Subcutaneous abdominal adipose tissue (tissue), 5 donors: ENCODE measurements around the gene HPSE2.

ENCODE experiments used
- H3K27ac ChIP-seq: one replicate; pipeline ENCODE4 v1.7.0; 2013; ENCODE audit warnings: low read depth, mild to moderate bottlenecking, inconsistent platforms, low read length, moderate library complexity
- H3K27me3 ChIP-seq, 5 donors: one replicate each; pipeline ENCODE4 v1.7.0; 2013; ENCODE audit warnings: low read length in 5 of 5, inconsistent platforms in 1 of 5; ENCODE audit not compliant: control insufficient read depth in 5 of 5, insufficient read depth in 4 of 5
- H3K36me3 ChIP-seq, 5 donors: one replicate each; pipeline ENCODE4 v1.7.0; 2013; ENCODE audit warnings: low read length in 5 of 5; ENCODE audit not compliant: control insufficient read depth in 5 of 5, insufficient read depth in 5 of 5
- H3K4me1 ChIP-seq, 5 donors: one replicate each; pipeline ENCODE4 v1.7.0; 2013; ENCODE audit warnings: low read length in 5 of 5, mild to moderate bottlenecking in 3 of 5, moderate library complexity in 1 of 5; ENCODE audit not compliant: control insufficient read depth in 5 of 5, insufficient read depth in 5 of 5
- H3K4me3 ChIP-seq, 5 donors: one replicate each; pipeline ENCODE4 v1.7.0; 2013; ENCODE audit warnings: low read length in 5 of 5, low read depth in 1 of 5
- H3K9ac ChIP-seq, 5 donors: one replicate each; pipeline ENCODE4 v1.7.0; 2013; ENCODE audit warnings: low read length in 5 of 5, mild to moderate bottlenecking in 4 of 5, moderate library complexity in 3 of 5
- H3K9me3 ChIP-seq, 5 donors: one replicate each; pipeline ENCODE4 v1.7.0; 2013; ENCODE audit warnings: low read length in 5 of 5; ENCODE audit not compliant: control insufficient read depth in 5 of 5
- donor health status: healthy.
- donor health status: healthy.
- donor health status: healthy.
- donor health status: healthy.
- donor health status: healthy.

Gene HPSE2

GRCh38 chr10:99115703-99116102 lies 119.9 kb downstream of the HPSE2 start:
- Histone ChIP-seq H3K4me1 (no peaks in the 10 kb centered on the region), H3K36me3 (no peaks in the 10 kb centered on the region), H3K9ac (no peak overlapping the region), H3K27me3 (no peaks in the 10 kb centered on the region), H3K27ac (no peak overlapping the region), H3K9me3 (no peaks in the 10 kb centered on the region), H3K4me3 (no peak overlapping the region)

- H3K27me3 ChIP-seq, result no peaks in the 10 kb centered on the region
- H3K27ac ChIP-seq, result no peak overlapping the region
- H3K9me3 ChIP-seq, result no peaks in the 10 kb centered on the region
- no peak overlapping the region for H3K9ac ChIP-seq
- H3K36me3 ChIP-seq, result no peaks in the 10 kb centered on the region
- H3K4me3 ChIP-seq, result no peak overlapping the region
- H3K4me1 ChIP-seq, result no peaks in the 10 kb centered on the region
Measured at GRCh38 chr10:99085358-99085757, 150.3 kb downstream of the HPSE2 start.

- Histone ChIP-seq H3K9ac (no peak overlapping the region), H3K4me3 (no peak overlapping the region), H3K27me3 (no peaks in the 10 kb centered on the region), H3K9me3 (no peaks in the 10 kb centered on the region), H3K4me1 (no peaks in the 10 kb centered on the region), H3K27ac (no peak overlapping the region), H3K36me3 (no peaks in the 10 kb centered on the region)
Measured at GRCh38 chr10:99084161-99084560, 151.5 kb downstream of the HPSE2 start.

- Histone ChIP-seq H3K27me3 (no peaks in the 10 kb centered on the region), H3K9ac (no peak overlapping the region), H3K9me3 (no peaks in the 10 kb centered on the region), H3K27ac (no peak overlapping the region), H3K36me3 (no peaks in the 10 kb centered on the region), H3K4me1 (no peaks in the 10 kb centered on the region), H3K4me3 (no peak overlapping the region)
Measured at GRCh38 chr10:99080275-99080945, 155.2 kb downstream of the HPSE2 start.

- Histone ChIP-seq H3K9ac (no peak overlapping the region), H3K4me1 (no peaks in the 10 kb centered on the region), H3K27me3 (no peaks in the 10 kb centered on the region), H3K9me3 (no peaks in the 10 kb centered on the region), H3K4me3 (no peak overlapping the region), H3K36me3 (no peaks in the 10 kb centered on the region), H3K27ac (no peak overlapping the region)
Measured at GRCh38 chr10:99062591-99062990, 173.1 kb downstream of the HPSE2 start.

GRCh38 chr10:99058762-99059161 lies 176.9 kb downstream of the HPSE2 start:
- no peaks in the 10 kb centered on the region for H3K27me3 ChIP-seq
- no peak overlapping the region for H3K27ac ChIP-seq
- H3K9ac ChIP-seq, result no peak overlapping the region
- H3K36me3 ChIP-seq, result no peaks in the 10 kb centered on the region
- H3K4me3 ChIP-seq, result no peak overlapping the region
- H3K9me3 ChIP-seq, result no peaks in the 10 kb centered on the region
- H3K4me1 ChIP-seq, result no peaks in the 10 kb centered on the region

GRCh38 chr10:99057936-99058690 lies 177.5 kb downstream of the HPSE2 start:
- Histone ChIP-seq H3K4me1 (no peaks in the 10 kb centered on the region), H3K36me3 (no peaks in the 10 kb centered on the region), H3K9me3 (no peaks in the 10 kb centered on the region), H3K27me3 (no peaks in the 10 kb centered on the region), H3K4me3 (no peak overlapping the region), H3K27ac (no peak overlapping the region), H3K9ac (no peak overlapping the region)

- Histone ChIP-seq H3K27me3 (no peaks in the 10 kb centered on the region), H3K9me3 (peaks cover 5 to 21% (median 16%) of the 10 kb centered on the region in 5 donors), H3K4me1 (no peaks in the 10 kb centered on the region), H3K4me3 (no peak overlapping the region), H3K27ac (no peak overlapping the region), H3K9ac (no peak overlapping the region), H3K36me3 (no peaks in the 10 kb centered on the region)
Measured at GRCh38 chr10:99045671-99046070, 190.0 kb downstream of the HPSE2 start.

GRCh38 chr10:99042051-99042771 lies 193.4 kb downstream of the HPSE2 start:
- Histone ChIP-seq H3K27ac (no peak overlapping the region), H3K9ac (no peak overlapping the region), H3K9me3 (peaks cover 5 to 21% (median 13%) of the 10 kb centered on the region in 5 donors), H3K36me3 (no peaks in the 10 kb centered on the region), H3K27me3 (no peaks in the 10 kb centered on the region), H3K4me3 (peak overlapping the region in 1 of 5 donors; percentile 33), H3K4me1 (no peaks in the 10 kb centered on the region)

GRCh38 chr10:99041468-99041867 lies 194.2 kb downstream of the HPSE2 start:
- no peaks in the 10 kb centered on the region for H3K27me3 ChIP-seq
- H3K9ac ChIP-seq, result no peak overlapping the region
- no peak overlapping the region for H3K4me3 ChIP-seq
- H3K9me3 ChIP-seq, result peaks cover 5 to 21% (median 13%) of the 10 kb centered on the region in 5 donors
- no peak overlapping the region for H3K27ac ChIP-seq
- H3K36me3 ChIP-seq, result no peaks in the 10 kb centered on the region
- no peaks in the 10 kb centered on the region for H3K4me1 ChIP-seq
